PC-3 (cell line): Measurements from ENCODE around the gene DST. TPM values are rescaled to one million over a fixed set of nuclear protein-coding genes. Genes with fewer than 3 reads are reported as not detected.

Experiments
- ATAC-seq: fragments of 200-7000 bp; cut with Tn5 transposase; 2 replicates; pipeline ENCODE4 v1.9.1; 2020; ENCODE audit warnings: mild to moderate bottlenecking, moderate library complexity
- BruUV-seq: library from RNA; stranded (reverse); fragments of 400-500 nt; replicated peaks from 2 replicates; lab custom pipeline; 2021; lab: Mats Ljungman, UMichigan
- CTCF ChIA-PET: fragments of 300-600 bp; sonication (Branson Sonifier 250); formaldehyde crosslinking; loops from one replicate; lab custom pipeline; 2022; ENCODE audit warnings: antibody characterized with exemption; lab: Charles Lee
- POLR2A ChIA-PET: fragments of 300-600 bp; sonication (Branson Sonifier 250); formaldehyde crosslinking; loops from one replicate; lab custom pipeline; 2022; ENCODE audit warnings: antibody characterized with exemption; ENCODE audit not compliant: unreplicated experiment; lab: Charles Lee
- DNase-seq: peaks from one replicate; pipeline ENCODE4 v3.0.0-alpha.2; 2015
- H2AFZ ChIP-seq: fragments of 300-600 bp; sonication (generic); 2 replicates; pipeline ENCODE4 v1.6.0; 2016; ENCODE audit warnings: antibody characterized with exemption, low read length
- H3F3A ChIP-seq: fragments of 300-600 bp; sonication (generic); one replicate; pipeline ENCODE4 v1.6.0; 2017; ENCODE audit warnings: antibody characterized with exemption, low read length, control low read depth, mild to moderate bottlenecking; ENCODE audit not compliant: unreplicated experiment
- H3K27ac ChIP-seq: fragments of 300-600 bp; sonication (generic); 2 replicates; pipeline ENCODE4 v1.5.1; 2016; ENCODE audit warnings: mild to moderate bottlenecking, low read length
- H3K27me3 ChIP-seq: fragments of 300-600 bp; sonication (generic); 2 replicates; pipeline ENCODE4 v1.6.1; 2016; ENCODE audit warnings: low read length, mixed read lengths
- H3K36me3 ChIP-seq: fragments of 300-600 bp; sonication (generic); 2 replicates; pipeline ENCODE4 v1.6.1; 2016; ENCODE audit warnings: low read depth, mixed run types, low read length, mixed read lengths
- H3K4me1 ChIP-seq: fragments of 300-600 bp; sonication (generic); 2 replicates; pipeline ENCODE4 v1.5.1; 2016; ENCODE audit warnings: low read length; ENCODE audit not compliant: insufficient read depth
- H3K4me2 ChIP-seq: fragments of 300-600 bp; sonication (generic); 2 replicates; pipeline ENCODE4 v1.6.0; 2016; ENCODE audit warnings: low read length
- H3K4me3 ChIP-seq: fragments of 300-600 bp; sonication (generic); 2 replicates; pipeline ENCODE4 v1.5.1; 2016; ENCODE audit warnings: mild to moderate bottlenecking, low read length, mixed read lengths
- H3K79me2 ChIP-seq: fragments of 300-600 bp; sonication (generic); 2 replicates; pipeline ENCODE4 v1.6.1; 2017; ENCODE audit warnings: low read length, mixed read lengths
- H3K9ac ChIP-seq: fragments of 300-600 bp; sonication (generic); 2 replicates; pipeline ENCODE4 v1.6.0; 2016; ENCODE audit warnings: mild to moderate bottlenecking, low read length
- H3K9me2 ChIP-seq: fragments of 300-600 bp; sonication (generic); replicated peaks from 2 replicates; pipeline ENCODE4 v1.6.1; 2016; ENCODE audit warnings: mixed run types, low read length, mixed read lengths
- H3K9me3 ChIP-seq: fragments of 300-600 bp; sonication (generic); 2 replicates; pipeline ENCODE4 v1.6.1; 2016; ENCODE audit warnings: low read length, mixed read lengths
- H4K20me1 ChIP-seq: fragments of 300-600 bp; sonication (generic); 2 replicates; pipeline ENCODE4 v1.6.1; 2016; ENCODE audit warnings: low read length, mixed read lengths
- CTCF ChIP-seq: fragments of 300-600 bp; sonication (generic); conservative IDR thresholded peaks from 2 replicates; pipeline ENCODE4 v1.5.1; 2017; ENCODE audit warnings: antibody characterized with exemption, low read depth, mild to moderate bottlenecking, low read length
- EZH2 ChIP-seq: fragments of 300-600 bp; sonication (generic); IDR thresholded peaks from one replicate; pipeline ENCODE4 v1.6.1; 2017; ENCODE audit warnings: antibody characterized with exemption, mild to moderate bottlenecking, low read length; ENCODE audit not compliant: unreplicated experiment
- EZH2phosphoT487 ChIP-seq: fragments of 300-600 bp; sonication (generic); IDR thresholded peaks from 2 replicates; pipeline ENCODE4 v1.6.1; 2018; ENCODE audit warnings: mild to moderate bottlenecking, antibody characterized with exemption, low read length, borderline replicate concordance
- intact Hi-C: fragments of 100-400 bp; cut with micrococcal nuclease; formaldehyde crosslinking; loops from 2 replicates; pipeline ENCODE4 v1.9.0; 2023
- total RNA-seq: library from RNA; depleted of rRNA; stranded (reverse); fragments of >200 nt; gene quantifications from 2 replicates; pipeline ENCODE4 v1.2.3, GENCODE V29; 2014

The DST gene
- total RNA-seq, 1 experiment from 2014 or later: 81.5 TPM

- H4K20me1 ChIP-seq: no peaks in the 10 kb centered on the region
- H3K36me3 ChIP-seq: no peaks in the 10 kb centered on the region
- no peak overlapping the region for H3K4me3 ChIP-seq
- peak overlapping the region; percentile 81 for H3K4me2 ChIP-seq
- no peak for ATAC-seq
- H3K9ac ChIP-seq: no peak overlapping the region
- no peaks in the 10 kb centered on the region for H3F3A ChIP-seq
- intact Hi-C loops: no loop called here
- BruUV-seq: no TSS peak
- peaks cover 26% of the 10 kb centered on the region for H3K79me2 ChIP-seq
- ChIA-PET CTCF (interaction anchor here (0.9 kb wide), 1 partner anchor 52 kb away, joined by 3 read pairs; no protein-coding TSS in a partner anchor), POLR2A (interaction anchor here (0.7 kb wide), 1 partner anchor 151 kb away, joined by 3 read pairs; no protein-coding TSS in a partner anchor)
- H3K27ac ChIP-seq: peak overlapping the region; percentile 84; the same call in 1 of the 2 replicates
- peaks cover 96% of the 10 kb centered on the region for H3K4me1 ChIP-seq
- no peak for DNase-seq
- TF ChIP-seq EZH2 (no peak), EZH2phosphoT487 (no peak), CTCF (no peak)
- H3K9me2 ChIP-seq: no peaks in the 10 kb centered on the region
- H3K9me3 ChIP-seq: no peaks in the 10 kb centered on the region
- no peaks in the 10 kb centered on the region for H3K27me3 ChIP-seq
- no peak overlapping the region for H2AFZ ChIP-seq
Measured at GRCh38 chr6:56689663-56690062, 47.0 kb upstream of the DST start.

- DNase-seq: no peak
- no peak for ATAC-seq
- H3K36me3 ChIP-seq: no peaks in the 10 kb centered on the region
- intact Hi-C loops: no loop called here
- no peaks in the 10 kb centered on the region for H3F3A ChIP-seq
- peaks cover 96% of the 10 kb centered on the region for H3K4me1 ChIP-seq
- peak overlapping the region; percentile 22 for H3K27ac ChIP-seq
- peaks cover 26% of the 10 kb centered on the region for H3K79me2 ChIP-seq
- POLR2A ChIA-PET: no interaction called here
- H3K4me2 ChIP-seq: peak overlapping the region; percentile 36
- no peaks in the 10 kb centered on the region for H4K20me1 ChIP-seq
- CTCF ChIA-PET: interaction anchor here (0.9 kb wide), 1 partner anchor 51 kb away, joined by 3 read pairs; no protein-coding TSS in a partner anchor
- BruUV-seq: no TSS peak
- H3K4me3 ChIP-seq: no peak overlapping the region
- H3K9ac ChIP-seq: no peak overlapping the region
- no peak overlapping the region for H2AFZ ChIP-seq
- TF ChIP-seq EZH2phosphoT487: no peak
- TF ChIP-seq CTCF: no peak
- no peak for TF ChIP-seq EZH2
- H3K9me3 ChIP-seq: no peaks in the 10 kb centered on the region
- no peaks in the 10 kb centered on the region for H3K27me3 ChIP-seq
- H3K9me2 ChIP-seq: no peaks in the 10 kb centered on the region
Measured at GRCh38 chr6:56689114-56689513, 46.4 kb upstream of the DST start.

- peak overlapping the region; percentile 36 for H3K4me2 ChIP-seq
- no peaks in the 10 kb centered on the region for H3K9me2 ChIP-seq
- H2AFZ ChIP-seq: no peak overlapping the region
- CTCF ChIA-PET: interaction anchor here (0.9 kb wide), 1 partner anchor 51 kb away, joined by 3 read pairs; no protein-coding TSS in a partner anchor
- peaks cover 96% of the 10 kb centered on the region for H3K4me1 ChIP-seq
- H3K27ac ChIP-seq: peak overlapping the region; percentile 22
- ATAC-seq: no peak
- intact Hi-C loops: no loop called here
- H3K4me3 ChIP-seq: no peak overlapping the region
- H3F3A ChIP-seq: no peaks in the 10 kb centered on the region
- H3K36me3 ChIP-seq: no peaks in the 10 kb centered on the region
- peak; percentile 60 for DNase-seq
- TF ChIP-seq EZH2 (no peak), CTCF (no peak), EZH2phosphoT487 (no peak)
- POLR2A ChIA-PET: no interaction called here
- H4K20me1 ChIP-seq: no peaks in the 10 kb centered on the region
- no peaks in the 10 kb centered on the region for H3K27me3 ChIP-seq
- H3K9me3 ChIP-seq: no peaks in the 10 kb centered on the region
- BruUV-seq: no TSS peak
- peaks cover 28% of the 10 kb centered on the region for H3K79me2 ChIP-seq
- H3K9ac ChIP-seq: no peak overlapping the region
Measured at GRCh38 chr6:56688521-56688920, 45.8 kb upstream of the DST start.
